H9 (cell line): ENCODE data around the gene TNFSF9. TPM values are rescaled to one million over a fixed set of nuclear protein-coding genes. Genes with fewer than 3 reads are reported as not detected.
"Not testable (repeated sequence)": the region's sequence is repeated elsewhere in the genome, so short reads cannot be mapped to it uniquely, and the experiment has no call there.

ENCODE experiments used
- DNase-seq: peaks from one replicate; pipeline ENCODE4 v3.0.0-alpha.2; 2017
- H2AFZ ChIP-seq: one replicate; pipeline ENCODE4 v1.6.1; 2013; ENCODE audit warnings: mild to moderate bottlenecking, low read length, control low read depth, moderate library complexity
- H2AK5ac ChIP-seq: 2 replicates; pipeline ENCODE4 v1.6.1; 2013; ENCODE audit warnings: low read length, control low read depth, mixed read lengths; ENCODE audit not compliant: insufficient read length
- H2BK120ac ChIP-seq: one replicate; pipeline ENCODE4 v1.6.1; 2013; ENCODE audit warnings: low read depth, mild to moderate bottlenecking, low read length, control low read depth, inconsistent platforms; ENCODE audit not compliant: poor library complexity, severe bottlenecking
- H2BK12ac ChIP-seq: 2 replicates; pipeline ENCODE4 v1.6.1; 2013; ENCODE audit warnings: low read length, control low read depth, mixed read lengths, low read depth; ENCODE audit not compliant: insufficient read length
- H2BK15ac ChIP-seq: 2 replicates; pipeline ENCODE4 v1.6.1; 2013; ENCODE audit warnings: low read depth, low read length, control low read depth
- H2BK20ac ChIP-seq: one replicate; pipeline ENCODE4 v1.6.1; 2013; ENCODE audit warnings: low read depth, mild to moderate bottlenecking, low read length, control low read depth, inconsistent platforms; ENCODE audit not compliant: poor library complexity, severe bottlenecking
- H2BK5ac ChIP-seq: 2 replicates; pipeline ENCODE4 v1.6.1; 2013; ENCODE audit warnings: low read length, control low read depth, mixed read lengths; ENCODE audit not compliant: insufficient read length
- H3K14ac ChIP-seq: 2 replicates; pipeline ENCODE4 v1.6.1; 2013; ENCODE audit warnings: low read length, control low read depth; ENCODE audit not compliant: insufficient read depth
- H3K18ac ChIP-seq: 2 replicates; pipeline ENCODE4 v1.6.1; 2013; ENCODE audit warnings: low read depth, mild to moderate bottlenecking, mixed read lengths, low read length, control low read depth; ENCODE audit not compliant: insufficient read length
- H3K23ac ChIP-seq: 2 replicates; pipeline ENCODE4 v1.6.1; 2013; ENCODE audit warnings: low read length, control low read depth, mixed read lengths, low read depth; ENCODE audit not compliant: insufficient read length
- H3K23me2 ChIP-seq: 2 replicates; pipeline ENCODE4 v1.6.1; 2013; ENCODE audit warnings: low read depth, mild to moderate bottlenecking, mixed read lengths, low read length, control low read depth; ENCODE audit not compliant: insufficient read length, poor library complexity, severe bottlenecking
- H3K27ac ChIP-seq: 2 replicates; pipeline ENCODE4 v1.5.1; 2013; ENCODE audit warnings: low read length, control low read depth, mixed read lengths, low read depth; ENCODE audit not compliant: insufficient read length
- H3K27me3 ChIP-seq: 2 replicates; pipeline ENCODE4 v1.6.1; 2013; ENCODE audit warnings: low read length, control low read depth, inconsistent platforms; ENCODE audit not compliant: insufficient read depth
- H3K4ac ChIP-seq: 2 replicates; pipeline ENCODE4 v1.6.1; 2013; ENCODE audit warnings: low read depth, mild to moderate bottlenecking, control low read depth, inconsistent platforms, low read length, moderate library complexity
- H3K4me1 ChIP-seq: 2 replicates; pipeline ENCODE4 v1.6.1; 2013; ENCODE audit warnings: low read length, control low read depth, inconsistent platforms; ENCODE audit not compliant: insufficient read depth
- H3K4me2 ChIP-seq: 2 replicates; pipeline ENCODE4 v1.6.1; 2013; ENCODE audit warnings: low read length, control low read depth, mixed read lengths; ENCODE audit not compliant: insufficient read length, insufficient read depth
- H3K56ac ChIP-seq: 2 replicates; pipeline ENCODE4 v1.6.1; 2013; ENCODE audit warnings: low read depth, mild to moderate bottlenecking, mixed read lengths, low read length, control low read depth; ENCODE audit not compliant: insufficient read length
- H3K79me1 ChIP-seq: 2 replicates; pipeline ENCODE4 v1.6.1; 2013; ENCODE audit warnings: low read depth, mild to moderate bottlenecking, moderate library complexity, low read length, control low read depth, inconsistent platforms; ENCODE audit not compliant: insufficient read depth, poor library complexity, severe bottlenecking
- H3K79me2 ChIP-seq: 2 replicates; pipeline ENCODE4 v1.6.1; 2013; ENCODE audit warnings: low read length, control low read depth, inconsistent platforms; ENCODE audit not compliant: insufficient read depth
- H3K9ac ChIP-seq: 2 replicates; pipeline ENCODE4 v1.6.1; 2013; ENCODE audit warnings: low read length, control low read depth, mixed read lengths; ENCODE audit not compliant: insufficient read length; ENCODE audit errors: extremely low read depth
- H3K9me3 ChIP-seq: one replicate; pipeline ENCODE4 v1.6.1; 2013; ENCODE audit warnings: low read depth, low read length, inconsistent platforms; ENCODE audit not compliant: control insufficient read depth
- H3T11ph ChIP-seq: one replicate; pipeline ENCODE4 v1.6.1; 2013; ENCODE audit warnings: mild to moderate bottlenecking, low read length, control low read depth, inconsistent platforms
- H4K20me1 ChIP-seq: one replicate; pipeline ENCODE4 v1.6.1; 2013; ENCODE audit not compliant: control insufficient read depth, insufficient read length, insufficient read depth
- H4K5ac ChIP-seq: 2 replicates; pipeline ENCODE4 v1.6.1; 2013; ENCODE audit warnings: low read depth, mild to moderate bottlenecking, mixed read lengths, low read length, control low read depth; ENCODE audit not compliant: insufficient read length
- H4K8ac ChIP-seq: replicated peaks from 2 replicates; pipeline ENCODE4 v1.6.1; 2013; ENCODE audit warnings: low read length, control low read depth, mixed read lengths, low read depth; ENCODE audit not compliant: insufficient read length
- H4K91ac ChIP-seq: 2 replicates; pipeline ENCODE4 v1.6.1; 2013; ENCODE audit warnings: low read depth, mild to moderate bottlenecking, moderate library complexity, mixed read lengths, low read length, control low read depth; ENCODE audit not compliant: insufficient read length
- H3K27ac Mint-ChIP-seq, 3 experiments: 2 replicates in 2 of 3; 3 replicates in 1 of 3; pipeline ENCODE4 v1.8.0; 2020 to 2021; ENCODE audit warnings: mixed read lengths in 3 of 3, mild to moderate bottlenecking in 1 of 3, moderate library complexity in 1 of 3
- H3K27me3 Mint-ChIP-seq: 2 replicates; pipeline ENCODE4 v1.8.0; 2021; ENCODE audit warnings: low read depth, mild to moderate bottlenecking, moderate library complexity, mixed read lengths
- H3K36me3 Mint-ChIP-seq, 3 experiments: 2 replicates in 2 of 3; 3 replicates in 1 of 3; pipeline ENCODE4 v1.8.0; 2020 to 2021; ENCODE audit warnings: low read depth in 3 of 3, mixed read lengths in 3 of 3; ENCODE audit not compliant: insufficient read depth in 1 of 3
- H3K4me1 Mint-ChIP-seq, 2 experiments: 2 replicates each; pipeline ENCODE4 v1.8.0; 2020; ENCODE audit warnings: mixed read lengths in 2 of 2
- H3K4me3 Mint-ChIP-seq, 2 experiments: 2 replicates in 1 of 2; 3 replicates in 1 of 2; pipeline ENCODE4 v1.8.0; 2020 to 2021; ENCODE audit warnings: mild to moderate bottlenecking in 2 of 2, mixed read lengths in 2 of 2, moderate library complexity in 1 of 2
- H3K9me3 Mint-ChIP-seq, 2 experiments: 2 replicates in 1 of 2; 3 replicates in 1 of 2; pipeline ENCODE4 v1.8.0; 2020; ENCODE audit warnings: mild to moderate bottlenecking in 2 of 2, mixed read lengths in 2 of 2, moderate library complexity in 1 of 2
- WGBS: extraction: QIAGEN DNeasy Blood & Tissue Kit; methylation state at CpG from one replicate; pipeline ENCODE4 v1.1.7; 2013; ENCODE audit warnings: missing lambda C conversion rate, low lambda C conversion rate, mixed read lengths; ENCODE audit not compliant: insufficient read length; ENCODE audit errors: extremely low coverage; 5-methylcytosine and 5-hydroxymethylcytosine counted together
- total RNA-seq: library from RNA; stranded (reverse); gene quantifications from 2 replicates; pipeline ENCODE4 v1.2.1, GENCODE V29; 2021
- TF ChIP-seq, protein P1 (sequence below): fragments of 200-600 bp; sonication (generic); conservative IDR thresholded peaks from 3 replicates; pipeline ENCODE4 v1.8.0; 2021; ENCODE audit warnings: antibody characterized with exemption, mild to moderate bottlenecking

Gene TNFSF9
- total RNA-seq, 1 experiment from 2014 or later: 1.9 TPM

GRCh38 chr19:6580313-6580712, 49.5 kb downstream of the TNFSF9 start:
- DNase-seq: no peak
- Histone ChIP-seq H2BK120ac (no peak overlapping the region), H4K20me1 (no peaks in the 10 kb centered on the region), H3K79me2 (no peaks in the 10 kb centered on the region), H3K79me1 (no peaks in the 10 kb centered on the region), H3K9ac (no peak overlapping the region), H3T11ph (no peak overlapping the region), H3K4ac (no peak overlapping the region), H2AK5ac (no peak overlapping the region), H3K56ac (no peak overlapping the region), H3K23me2 (no peaks in the 10 kb centered on the region), H3K27ac (no peak overlapping the region), H3K4me1 (no peaks in the 10 kb centered on the region; the same call in 1 of the 2 replicates), H2BK20ac (no peak overlapping the region), H3K4me2 (no peak overlapping the region), H2BK5ac (no peak overlapping the region), H3K27me3 (no peaks in the 10 kb centered on the region), H3K18ac (no peak overlapping the region), H2BK15ac (no peak overlapping the region), H4K91ac (no peak overlapping the region), H3K23ac (no peak overlapping the region), H2AFZ (no peak overlapping the region), H4K8ac (no peak overlapping the region), H3K14ac (no peak overlapping the region), H3K9me3 (peaks cover 5% of the 10 kb centered on the region), H2BK12ac (no peak overlapping the region), H4K5ac (no peak overlapping the region)
- no CpG with 5 or more reads among the region's 8 CpGs for WGBS
- no peak overlapping the region for H3K27ac Mint-ChIP-seq
- H3K4me1 Mint-ChIP-seq: no peaks in the 10 kb centered on the region
- peaks cover 26% of the 10 kb centered on the region for H3K27me3 Mint-ChIP-seq
- peaks cover 9 to 18% of the 10 kb centered on the region in 2 experiments for H3K9me3 Mint-ChIP-seq
- TF ChIP-seq, protein P1, sequence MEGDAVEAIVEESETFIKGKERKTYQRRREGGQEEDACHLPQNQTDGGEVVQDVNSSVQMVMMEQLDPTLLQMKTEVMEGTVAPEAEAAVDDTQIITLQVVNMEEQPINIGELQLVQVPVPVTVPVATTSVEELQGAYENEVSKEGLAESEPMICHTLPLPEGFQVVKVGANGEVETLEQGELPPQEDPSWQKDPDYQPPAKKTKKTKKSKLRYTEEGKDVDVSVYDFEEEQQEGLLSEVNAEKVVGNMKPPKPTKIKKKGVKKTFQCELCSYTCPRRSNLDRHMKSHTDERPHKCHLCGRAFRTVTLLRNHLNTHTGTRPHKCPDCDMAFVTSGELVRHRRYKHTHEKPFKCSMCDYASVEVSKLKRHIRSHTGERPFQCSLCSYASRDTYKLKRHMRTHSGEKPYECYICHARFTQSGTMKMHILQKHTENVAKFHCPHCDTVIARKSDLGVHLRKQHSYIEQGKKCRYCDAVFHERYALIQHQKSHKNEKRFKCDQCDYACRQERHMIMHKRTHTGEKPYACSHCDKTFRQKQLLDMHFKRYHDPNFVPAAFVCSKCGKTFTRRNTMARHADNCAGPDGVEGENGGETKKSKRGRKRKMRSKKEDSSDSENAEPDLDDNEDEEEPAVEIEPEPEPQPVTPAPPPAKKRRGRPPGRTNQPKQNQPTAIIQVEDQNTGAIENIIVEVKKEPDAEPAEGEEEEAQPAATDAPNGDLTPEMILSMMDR: no peak
- peaks cover 0 to 10% (median 9%) of the 10 kb centered on the region in 3 experiments; a peak in 3 of 7 replicates for H3K36me3 Mint-ChIP-seq
- H3K4me3 Mint-ChIP-seq: no peak overlapping the region

DNA sequence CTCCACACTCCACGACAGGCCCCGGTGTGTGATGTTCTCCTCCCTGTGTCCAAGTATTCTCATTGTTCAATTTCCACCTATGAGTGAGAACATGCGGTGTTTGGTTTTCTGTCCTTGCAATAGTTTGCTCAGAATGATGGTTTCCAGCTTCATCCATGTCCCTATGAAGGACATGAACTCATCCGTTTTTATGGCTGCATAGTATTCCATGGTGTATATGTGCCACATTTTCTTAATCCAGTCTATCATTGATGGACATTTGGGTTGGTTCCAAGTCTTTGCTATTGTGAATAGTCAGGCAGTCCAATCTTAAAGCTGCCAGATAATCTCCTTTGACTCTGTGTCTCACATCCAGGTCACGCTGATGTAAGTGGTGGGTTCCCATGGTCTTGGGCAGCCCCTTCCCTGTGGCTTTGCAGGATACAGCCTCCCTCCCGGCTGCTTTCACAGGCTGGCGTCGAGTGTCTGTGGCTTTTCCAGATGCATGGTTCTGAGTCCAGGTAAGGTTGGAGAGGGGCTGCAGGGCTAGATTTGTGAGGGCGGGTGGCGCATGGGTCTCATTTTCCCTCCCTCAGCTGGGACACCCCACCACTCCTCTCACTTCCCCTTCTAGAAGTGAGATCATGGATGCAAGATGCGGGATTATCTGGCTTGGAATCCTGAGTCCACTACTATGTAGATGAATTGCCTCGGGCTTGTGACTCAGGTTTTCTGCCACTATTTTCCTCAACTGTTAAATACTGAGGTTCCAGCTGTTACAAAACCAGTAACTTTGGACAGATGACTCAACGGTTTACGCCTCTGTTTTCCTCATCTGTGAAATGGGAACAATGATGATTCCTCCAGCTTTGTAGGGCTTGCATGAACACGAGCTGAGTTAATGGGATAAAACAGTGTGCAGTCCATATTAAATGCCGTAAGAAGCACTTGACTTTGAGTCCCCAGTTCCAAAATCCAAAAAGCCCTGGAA, 52.0 kb downstream of the TNFSF9 start:
- H3K79me1 ChIP-seq, H2BK5ac ChIP-seq, H3K79me2 ChIP-seq, H3K4me1 ChIP-seq, H3K9me3 ChIP-seq, H4K91ac ChIP-seq, H4K20me1 ChIP-seq, H3K27ac ChIP-seq, H2AK5ac ChIP-seq, H4K5ac ChIP-seq, H3K23ac ChIP-seq, H3K27ac Mint-ChIP-seq, H2BK12ac ChIP-seq, H3K4ac ChIP-seq, H3K18ac ChIP-seq, H3K4me3 Mint-ChIP-seq, H2BK120ac ChIP-seq, H3K56ac ChIP-seq, H3T11ph ChIP-seq, H4K8ac ChIP-seq, H2BK15ac ChIP-seq, H3K4me2 ChIP-seq, DNase-seq, H3K4me1 Mint-ChIP-seq, H3K27me3 ChIP-seq, H3K14ac ChIP-seq, H3K9ac ChIP-seq, H2BK20ac ChIP-seq, H2AFZ ChIP-seq: not testable (repeated sequence)
- peaks cover 51% of the 10 kb centered on the region for H3K27me3 Mint-ChIP-seq
- H3K36me3 Mint-ChIP-seq: peaks cover 0 to 10% (median 9%) of the 10 kb centered on the region in 3 experiments; a peak in 3 of 7 replicates
- WGBS: no CpG with 5 or more reads among the region's 16 CpGs
- H3K9me3 Mint-ChIP-seq: peaks cover 9 to 20% of the 10 kb centered on the region in 2 experiments
- H3K23me2 ChIP-seq: peaks cover 10% of the 10 kb centered on the region
